Measurements from ENCODE around the gene KRTAP12-4.
"Not testable (repeated sequence)": the region's sequence is repeated elsewhere in the genome, so short reads cannot be mapped to it uniquely, and the experiment has no call there.

Gene KRTAP12-4

DNA sequence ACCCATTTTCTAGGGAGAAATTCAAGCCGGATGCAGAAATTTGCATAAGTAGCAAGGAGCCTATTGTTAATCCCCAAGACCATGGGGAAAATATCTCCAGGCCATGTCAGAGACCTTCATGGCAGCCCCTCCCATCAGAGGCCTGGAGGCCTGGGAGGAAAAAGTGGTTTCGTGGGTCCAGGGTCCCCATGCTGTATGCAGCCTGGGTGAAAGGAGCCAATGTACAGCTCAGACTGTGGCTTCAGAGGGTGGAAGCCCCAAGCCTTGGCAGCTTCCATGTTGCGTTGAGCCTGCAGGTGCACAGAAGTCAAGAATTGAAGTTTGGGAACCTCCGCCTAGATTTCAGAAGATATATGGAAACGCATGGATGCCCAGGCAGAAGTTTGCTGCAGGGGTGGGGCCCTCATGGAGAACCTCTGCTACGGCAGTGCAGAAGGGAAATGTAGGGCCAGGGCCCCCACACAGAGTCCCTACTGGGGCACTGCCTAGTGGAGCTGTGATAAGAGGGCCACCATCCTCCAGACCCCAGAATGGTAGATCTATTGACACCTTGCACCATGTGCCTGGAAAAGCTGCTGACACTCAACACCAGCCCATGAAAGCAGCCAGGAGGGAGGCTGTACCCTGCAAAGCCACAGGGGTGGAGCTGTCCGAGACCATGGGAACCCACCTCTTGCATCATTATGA is 44.2 kb downstream of the KRTAP12-4 start:
- DNase-seq (ENCODE audit: low spot score) = not testable (repeated sequence)

DNA sequence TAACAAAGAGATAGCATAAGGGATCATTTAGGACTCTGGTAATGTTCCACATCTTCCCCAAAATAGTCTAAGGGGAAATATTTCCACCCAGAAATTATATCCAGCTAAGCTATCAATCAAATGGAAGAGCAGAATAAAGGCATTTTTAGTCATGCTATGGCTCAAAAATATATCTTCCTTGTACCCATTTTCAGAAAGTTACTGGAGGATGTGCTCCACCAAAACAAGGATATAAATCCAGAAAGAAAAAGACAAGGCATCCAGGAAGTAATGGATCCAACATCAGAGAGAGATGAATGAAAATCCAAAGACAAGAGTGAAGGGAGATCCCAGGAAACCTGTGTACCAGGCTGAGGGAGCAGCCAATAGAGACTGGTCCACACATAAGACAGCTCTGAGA is 45.3 kb downstream of the KRTAP12-4 start:
- no peak for DNase-seq (ENCODE audit: low spot score)

DNA sequence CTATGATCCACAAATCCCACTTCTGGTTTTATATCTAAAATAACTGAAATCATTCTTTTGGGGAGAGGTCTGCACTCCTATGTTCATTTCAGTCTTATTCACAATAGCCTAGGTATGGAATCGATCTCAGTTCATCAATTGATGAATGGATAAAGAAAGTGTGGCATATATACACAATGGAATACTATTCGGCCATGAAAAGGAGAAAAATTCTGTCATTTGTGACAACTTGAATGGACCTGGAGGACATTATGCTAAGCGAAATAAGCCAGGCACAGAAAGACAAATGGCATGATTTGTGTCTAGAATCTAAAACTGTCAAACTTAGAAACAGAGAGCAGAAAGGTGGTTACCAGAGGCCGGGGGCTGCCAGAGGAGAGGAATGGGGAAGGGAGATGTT is 48.0 kb downstream of the KRTAP12-4 start:
- DNase-seq (ENCODE audit: low spot score) = no peak
